Esophagus mucosa (tissue), 1 donor: ENCODE data around the gene OXCT1. TPM values are rescaled to one million over a fixed set of nuclear protein-coding genes. Genes with fewer than 3 reads are reported as not detected.

ENCODE experiments used
- ATAC-seq: fragments of 200-7000 bp; cut with Tn5 transposase; one replicate; pipeline ENCODE4 v1.9.1; 2020
- total RNA-seq: library from RNA; stranded (reverse); gene quantifications from one replicate; pipeline ENCODE4 v1.2.4, GENCODE V29; 2023
- donor health status: DM: yes; HTN: yes; CAD: no.

Gene OXCT1
- total RNA-seq, 1 donor from 2014 or later = 27.0 TPM

- peak; percentile 83 for ATAC-seq
These were observed 162.2 kb downstream of the OXCT1 start for GRCh38 chr5:41707853-41708603.

GRCh38 chr5:41695920-41696582, 174.2 kb downstream of the OXCT1 start:
- ATAC-seq = peak; percentile 11

- no peak for ATAC-seq
These were observed 183.5 kb downstream of the OXCT1 start for GRCh38 chr5:41686767-41687166.

- no peak for ATAC-seq
These were observed 184.0 kb downstream of the OXCT1 start for GRCh38 chr5:41686191-41686590.

DNA sequence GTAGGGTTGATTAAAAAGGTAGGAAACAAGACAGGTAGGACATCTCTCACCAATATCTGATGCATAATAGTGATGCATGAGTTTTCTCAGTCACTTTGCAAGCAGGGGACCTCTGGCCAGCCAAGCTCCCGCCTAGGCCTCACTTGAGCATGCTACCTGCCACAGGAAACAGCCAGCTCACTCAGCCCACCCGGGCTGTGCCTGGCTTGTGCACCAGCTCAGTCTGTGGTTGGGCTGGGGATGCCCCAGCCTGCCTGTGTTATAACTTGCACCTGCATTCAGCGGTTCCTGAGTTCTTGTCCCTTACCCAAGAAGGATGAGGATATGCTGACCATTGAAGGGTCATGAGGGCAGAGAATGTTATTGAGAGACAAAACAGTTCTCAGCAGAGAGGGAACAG, 187.0 kb downstream of the OXCT1 start:
- ATAC-seq = no peak

- no peak for ATAC-seq
These were observed 187.6 kb downstream of the OXCT1 start for GRCh38 chr5:41682641-41683040.

GRCh38 chr5:41681840-41682239, 188.4 kb downstream of the OXCT1 start:
- no peak for ATAC-seq

Other genes with a start within 250 kb of the OXCT1 start
- 23.7 TPM for gene RIMOC1, start 33.9 kb upstream of the OXCT1 start, total RNA-seq
- 12.5 TPM for gene FBXO4, start 54.9 kb upstream of the OXCT1 start, total RNA-seq